HFF-Myc (cell line): ENCODE data around the gene GRID1.

Experiments
- DNase-seq: peaks from one replicate; pipeline ENCODE4 v3.0.0-alpha.2; 2011; ENCODE audit warnings: low read depth; ENCODE audit errors: extremely low read depth
- H3K4me3 ChIP-seq: replicated peaks from 2 replicates; pipeline ENCODE4 v1.5.1; 2011; ENCODE audit warnings: low read depth, mild to moderate bottlenecking, control low read depth, low read length
- TF ChIP-seq, protein P1 (sequence below): IDR thresholded peaks from 2 replicates; pipeline ENCODE4 v1.5.1; 2012; ENCODE audit warnings: mild to moderate bottlenecking, low read depth, low read length, control low read depth; ENCODE audit errors: missing control alignments

GRID1 gene

DNA sequence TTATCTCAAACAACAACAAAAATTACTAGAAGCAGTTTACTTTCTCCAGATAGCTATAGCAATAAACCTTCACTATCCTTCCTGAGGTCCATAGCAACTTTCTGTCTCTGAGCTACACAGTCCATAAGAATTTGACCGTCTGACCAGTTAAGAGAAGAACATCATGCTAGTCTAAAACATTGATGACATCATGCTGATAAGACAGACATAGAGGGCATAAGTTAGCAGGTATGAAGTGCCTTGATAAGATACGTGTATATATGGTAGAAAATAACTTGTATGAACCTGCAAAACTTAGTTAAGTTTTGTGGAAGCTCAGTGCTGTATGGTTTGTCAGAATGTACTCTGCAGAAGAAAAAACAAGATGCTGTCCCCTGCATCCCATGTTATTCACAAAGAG, 353.0 kb downstream of the GRID1 start:
- TF ChIP-seq, protein P1, sequence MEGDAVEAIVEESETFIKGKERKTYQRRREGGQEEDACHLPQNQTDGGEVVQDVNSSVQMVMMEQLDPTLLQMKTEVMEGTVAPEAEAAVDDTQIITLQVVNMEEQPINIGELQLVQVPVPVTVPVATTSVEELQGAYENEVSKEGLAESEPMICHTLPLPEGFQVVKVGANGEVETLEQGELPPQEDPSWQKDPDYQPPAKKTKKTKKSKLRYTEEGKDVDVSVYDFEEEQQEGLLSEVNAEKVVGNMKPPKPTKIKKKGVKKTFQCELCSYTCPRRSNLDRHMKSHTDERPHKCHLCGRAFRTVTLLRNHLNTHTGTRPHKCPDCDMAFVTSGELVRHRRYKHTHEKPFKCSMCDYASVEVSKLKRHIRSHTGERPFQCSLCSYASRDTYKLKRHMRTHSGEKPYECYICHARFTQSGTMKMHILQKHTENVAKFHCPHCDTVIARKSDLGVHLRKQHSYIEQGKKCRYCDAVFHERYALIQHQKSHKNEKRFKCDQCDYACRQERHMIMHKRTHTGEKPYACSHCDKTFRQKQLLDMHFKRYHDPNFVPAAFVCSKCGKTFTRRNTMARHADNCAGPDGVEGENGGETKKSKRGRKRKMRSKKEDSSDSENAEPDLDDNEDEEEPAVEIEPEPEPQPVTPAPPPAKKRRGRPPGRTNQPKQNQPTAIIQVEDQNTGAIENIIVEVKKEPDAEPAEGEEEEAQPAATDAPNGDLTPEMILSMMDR: no peak
- DNase-seq: no peak
- no peak overlapping the region for H3K4me3 ChIP-seq

DNA sequence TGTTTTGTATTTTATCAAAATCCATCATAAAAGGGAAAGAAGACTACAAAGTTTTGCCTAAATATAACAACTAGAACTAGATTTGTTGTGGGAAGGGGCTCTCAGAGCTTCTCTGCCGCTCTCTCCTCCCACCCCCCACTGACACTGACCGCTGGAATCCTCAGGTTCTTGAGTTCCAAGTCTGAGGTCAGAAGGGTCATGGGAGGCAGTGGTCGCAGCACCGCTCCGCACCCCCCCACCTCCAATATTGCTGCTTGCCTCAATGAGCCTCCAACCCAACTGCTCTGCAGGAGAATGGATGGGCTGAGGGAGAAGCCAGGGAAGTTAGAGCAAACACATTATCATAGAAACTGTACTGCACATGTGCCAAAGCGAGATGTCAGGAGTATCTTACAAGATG, 359.4 kb downstream of the GRID1 start:
- no peak overlapping the region for H3K4me3 ChIP-seq
- TF ChIP-seq, protein P1: no peak
- DNase-seq: no peak

DNA sequence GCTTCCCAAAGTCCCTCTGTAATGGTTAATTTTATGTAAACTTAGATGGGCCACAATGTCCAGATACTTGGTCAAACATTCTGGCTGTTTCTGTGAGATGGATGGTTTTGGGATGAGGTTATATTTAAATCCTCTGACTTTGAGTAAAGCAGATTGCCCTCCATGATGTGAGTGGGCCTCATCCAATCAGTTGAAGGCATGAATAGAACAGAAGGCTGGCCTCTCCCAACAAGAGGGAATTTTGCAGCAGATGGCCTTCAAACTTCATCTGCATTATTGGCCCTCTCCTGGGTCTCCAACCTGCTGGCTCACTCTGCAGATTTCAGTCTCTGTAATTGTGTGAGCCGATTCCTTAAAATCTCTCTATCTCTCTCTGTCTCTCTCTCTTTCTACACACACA, 362.3 kb downstream of the GRID1 start:
- TF ChIP-seq, protein P1: no peak
- DNase-seq: no peak
- no peak overlapping the region for H3K4me3 ChIP-seq

DNA sequence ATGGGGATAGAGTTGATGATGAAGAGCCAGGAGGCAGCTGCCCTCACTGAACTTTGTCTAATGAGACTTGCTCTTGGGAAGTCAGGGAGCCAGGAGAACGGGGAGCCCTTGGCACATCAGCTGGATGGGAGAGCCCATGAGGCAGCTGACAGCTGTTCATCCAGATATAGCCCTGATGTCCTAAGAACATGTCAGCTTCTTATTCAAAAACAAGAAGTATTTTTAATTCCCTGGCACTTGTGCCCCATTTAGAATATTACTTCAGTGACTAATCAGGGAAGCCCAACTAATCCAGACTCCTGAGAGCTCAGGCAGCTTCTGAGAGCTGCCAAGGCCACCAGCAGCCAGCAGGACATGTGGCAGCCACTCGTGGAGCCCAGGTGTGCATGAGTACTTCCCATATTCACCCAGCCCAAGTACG, 363.4 kb downstream of the GRID1 start:
- no peak for DNase-seq
- TF ChIP-seq, protein P1: no peak
- no peak overlapping the region for H3K4me3 ChIP-seq

DNA sequence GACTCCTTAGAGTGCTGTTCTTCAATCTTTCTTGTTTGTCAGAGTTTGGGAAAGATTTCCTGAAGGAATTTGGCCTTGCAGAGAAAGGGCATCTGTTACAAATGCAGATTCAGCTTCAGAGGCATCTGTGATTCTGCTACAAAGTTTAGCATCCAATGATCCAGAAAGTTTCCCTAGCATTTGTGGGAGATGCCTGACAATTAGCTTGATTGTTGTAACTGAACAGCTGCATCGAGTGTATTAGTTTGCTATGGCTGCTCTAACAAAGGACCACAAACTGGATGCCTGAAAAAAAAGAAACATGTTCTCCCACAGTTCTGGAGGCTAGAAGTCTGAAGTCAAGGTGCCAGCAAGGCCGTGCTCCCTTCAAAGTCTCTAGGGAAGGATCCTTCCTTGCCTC, 365.1 kb downstream of the GRID1 start:
- no peak for DNase-seq
- H3K4me3 ChIP-seq: no peak overlapping the region
- TF ChIP-seq, protein P1: no peak

DNA sequence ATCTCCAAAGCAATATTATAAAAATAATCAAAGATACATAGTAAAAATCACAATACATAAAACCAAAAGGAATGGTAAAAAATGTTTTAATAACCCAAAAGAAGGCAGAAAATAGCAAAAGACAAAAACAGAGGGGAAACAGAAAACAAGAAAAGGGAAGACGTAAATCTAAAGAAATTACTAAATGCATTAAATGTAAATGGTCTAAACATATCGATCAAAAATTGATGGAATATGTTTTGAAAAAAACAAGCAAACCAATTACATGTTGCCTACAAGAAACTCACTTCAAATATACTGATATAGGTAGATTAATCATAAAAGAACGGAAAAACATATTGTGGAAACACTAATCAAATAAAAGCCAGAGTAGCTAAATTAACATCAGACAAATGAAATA, 369.1 kb downstream of the GRID1 start:
- TF ChIP-seq, protein P1: no peak
- DNase-seq: no peak
- H3K4me3 ChIP-seq: no peak overlapping the region

DNA sequence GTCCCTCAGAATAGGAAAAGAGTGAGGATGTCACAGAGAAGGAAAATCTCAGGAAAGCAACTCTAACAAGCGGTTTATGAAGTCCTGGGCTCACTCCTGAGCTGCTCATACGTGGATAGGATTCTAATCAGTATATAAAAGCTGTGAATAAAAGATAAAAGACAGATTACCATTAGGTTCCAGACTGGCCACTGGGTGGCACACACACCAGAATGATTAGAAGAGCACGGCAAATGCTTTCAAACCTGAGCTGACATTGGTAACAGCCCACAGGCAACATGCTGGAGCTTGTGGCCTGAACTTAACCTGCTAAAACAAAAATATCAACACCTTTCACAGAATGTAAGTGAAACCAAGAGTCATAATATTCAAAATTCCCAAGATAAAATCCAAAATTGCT, 370.8 kb downstream of the GRID1 start:
- no peak overlapping the region for H3K4me3 ChIP-seq
- DNase-seq: no peak
- TF ChIP-seq, protein P1: no peak
